HT-29 (cell line): ENCODE data around the gene PRMT7. TPM values are rescaled to one million over a fixed set of nuclear protein-coding genes. Genes with fewer than 3 reads are reported as not detected.
"Not testable (repeated sequence)": the region's sequence is repeated elsewhere in the genome, so short reads cannot be mapped to it uniquely, and the experiment has no call there.

Source experiments
- DNase-seq: peaks from one replicate; pipeline ENCODE4 v3.0.0-alpha.2; 2015; ENCODE audit warnings: low spot score
- total RNA-seq: library from RNA; depleted of rRNA; stranded (reverse); fragments of >200 nt; shearing (Covaris generic); gene quantifications from 2 replicates; pipeline ENCODE4 v1.2.3, GENCODE V29; 2014

Gene PRMT7
- total RNA-seq, 1 experiment from 2014 or later: 50.6 TPM

DNA sequence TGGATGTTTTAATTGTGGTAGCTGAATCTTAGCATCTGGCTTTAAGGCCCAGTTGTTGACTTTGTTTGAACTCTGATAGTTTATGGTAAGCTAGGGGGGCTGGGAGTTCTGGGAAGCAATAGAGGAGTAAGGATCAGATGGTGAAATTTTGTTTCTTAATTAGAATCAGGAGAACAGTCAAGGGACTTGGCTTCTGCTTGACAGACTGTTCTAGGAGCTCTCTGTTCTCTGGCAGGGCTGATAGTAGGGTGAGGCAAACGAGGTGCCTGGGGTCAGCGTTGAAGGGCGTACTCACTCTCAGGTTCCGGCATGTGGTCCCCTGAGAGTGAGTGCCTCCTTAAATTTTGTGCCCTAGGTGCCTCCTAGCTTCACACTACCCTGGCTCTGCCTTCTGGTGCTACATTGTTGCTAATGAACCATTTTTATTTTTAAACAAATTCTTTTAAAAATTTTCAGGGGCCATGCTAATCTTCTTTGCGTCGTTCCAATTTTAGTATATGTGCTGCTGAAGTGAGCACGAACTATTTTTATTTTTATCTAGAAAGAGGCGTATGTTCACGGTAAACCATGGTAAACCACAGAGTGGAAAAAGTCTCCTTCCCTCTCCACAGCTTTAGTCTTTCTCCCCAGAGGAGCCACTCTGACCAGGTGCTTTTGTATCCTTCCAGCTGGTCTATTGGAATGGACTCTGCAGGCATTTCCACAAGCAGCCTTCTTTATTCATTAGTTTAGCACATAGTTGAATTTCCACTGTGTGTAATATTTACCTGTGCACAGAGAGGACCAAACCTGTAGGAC lies 26.8 kb upstream of the PRMT7 start:
- no peak for DNase-seq

DNA sequence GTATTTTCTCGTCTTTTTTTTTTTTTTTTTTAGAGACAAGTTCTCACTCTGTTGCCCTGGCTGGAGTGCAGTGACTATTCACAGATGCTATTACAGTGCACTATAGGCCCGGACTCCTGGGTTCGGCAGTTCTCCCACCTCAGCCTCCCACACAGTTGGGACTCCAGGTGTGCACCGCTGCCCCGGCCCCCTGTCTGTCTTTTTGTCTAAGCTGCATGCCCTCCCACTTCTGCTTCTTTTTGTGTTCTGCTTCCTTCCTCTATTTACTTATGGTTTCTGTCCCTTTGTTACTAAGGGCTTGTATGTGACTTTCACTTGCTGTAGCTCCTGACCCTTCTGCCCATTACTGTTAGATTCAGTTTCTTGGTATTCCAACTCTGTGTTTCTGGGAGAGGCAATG lies 26.0 kb upstream of the PRMT7 start:
- DNase-seq: no peak

DNA sequence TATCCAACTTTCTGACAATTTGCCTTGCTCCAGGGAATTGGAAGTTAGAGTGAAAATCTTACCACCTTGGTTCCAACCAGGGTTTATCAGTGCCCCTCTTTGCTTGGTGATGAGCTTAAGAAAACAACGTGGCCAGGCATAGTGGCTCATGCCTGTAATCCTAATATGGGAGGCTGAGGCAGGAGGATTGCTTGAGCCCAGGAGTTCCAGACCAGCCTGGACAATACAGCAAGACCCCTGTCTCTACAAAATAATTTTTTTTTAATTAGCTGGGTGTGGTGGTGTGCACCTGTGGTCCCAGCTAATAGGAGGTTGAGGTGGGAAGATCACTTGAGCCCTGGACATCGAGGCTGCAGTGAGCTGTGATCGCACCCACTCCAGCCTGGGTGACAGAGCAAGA lies 25.1 kb upstream of the PRMT7 start:
- no peak for DNase-seq

DNA sequence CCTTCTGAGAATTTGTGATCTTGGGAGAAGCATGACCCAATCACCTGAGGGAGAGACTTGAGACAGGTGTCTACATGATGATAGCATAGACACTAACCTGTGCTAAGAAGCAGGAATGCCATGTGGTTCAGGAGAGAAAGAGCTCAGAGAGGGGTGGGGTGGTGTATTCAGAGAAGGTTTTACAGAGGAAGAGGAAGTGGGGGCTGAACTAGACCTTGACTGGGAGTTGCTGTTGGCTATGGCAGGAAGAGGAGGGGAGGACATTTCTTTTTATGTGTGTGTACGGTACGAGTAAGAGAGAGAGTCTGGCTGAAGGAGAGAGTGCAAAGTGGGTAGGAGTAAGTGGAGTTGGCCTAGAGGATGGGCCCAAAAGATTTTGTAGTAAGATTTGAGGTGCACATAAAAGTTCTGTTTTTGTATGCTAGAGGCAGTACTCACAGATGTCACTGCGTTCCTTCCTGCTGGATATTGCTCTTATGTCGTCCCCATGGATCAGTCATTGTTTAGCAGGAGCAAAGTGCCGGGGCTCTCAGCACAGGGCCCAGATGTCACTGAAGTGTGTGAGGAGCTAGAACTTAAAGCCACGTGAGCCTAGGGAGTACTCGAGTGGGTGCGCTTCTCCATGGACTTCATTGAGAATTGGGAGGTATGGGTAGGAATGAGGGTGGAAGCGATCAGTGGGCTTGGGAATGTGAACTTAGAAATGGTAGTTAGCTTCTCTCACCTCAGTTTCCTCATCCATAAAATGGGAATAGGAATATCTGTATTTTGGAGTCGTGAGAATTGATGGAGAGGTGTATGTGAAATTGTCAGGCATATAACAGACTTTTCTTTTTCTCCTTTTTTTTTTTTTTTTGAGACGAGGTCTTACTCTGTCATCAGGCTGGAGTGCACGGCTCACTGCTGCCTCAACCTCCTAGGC lies 24.4 kb upstream of the PRMT7 start:
- no peak for DNase-seq

DNA sequence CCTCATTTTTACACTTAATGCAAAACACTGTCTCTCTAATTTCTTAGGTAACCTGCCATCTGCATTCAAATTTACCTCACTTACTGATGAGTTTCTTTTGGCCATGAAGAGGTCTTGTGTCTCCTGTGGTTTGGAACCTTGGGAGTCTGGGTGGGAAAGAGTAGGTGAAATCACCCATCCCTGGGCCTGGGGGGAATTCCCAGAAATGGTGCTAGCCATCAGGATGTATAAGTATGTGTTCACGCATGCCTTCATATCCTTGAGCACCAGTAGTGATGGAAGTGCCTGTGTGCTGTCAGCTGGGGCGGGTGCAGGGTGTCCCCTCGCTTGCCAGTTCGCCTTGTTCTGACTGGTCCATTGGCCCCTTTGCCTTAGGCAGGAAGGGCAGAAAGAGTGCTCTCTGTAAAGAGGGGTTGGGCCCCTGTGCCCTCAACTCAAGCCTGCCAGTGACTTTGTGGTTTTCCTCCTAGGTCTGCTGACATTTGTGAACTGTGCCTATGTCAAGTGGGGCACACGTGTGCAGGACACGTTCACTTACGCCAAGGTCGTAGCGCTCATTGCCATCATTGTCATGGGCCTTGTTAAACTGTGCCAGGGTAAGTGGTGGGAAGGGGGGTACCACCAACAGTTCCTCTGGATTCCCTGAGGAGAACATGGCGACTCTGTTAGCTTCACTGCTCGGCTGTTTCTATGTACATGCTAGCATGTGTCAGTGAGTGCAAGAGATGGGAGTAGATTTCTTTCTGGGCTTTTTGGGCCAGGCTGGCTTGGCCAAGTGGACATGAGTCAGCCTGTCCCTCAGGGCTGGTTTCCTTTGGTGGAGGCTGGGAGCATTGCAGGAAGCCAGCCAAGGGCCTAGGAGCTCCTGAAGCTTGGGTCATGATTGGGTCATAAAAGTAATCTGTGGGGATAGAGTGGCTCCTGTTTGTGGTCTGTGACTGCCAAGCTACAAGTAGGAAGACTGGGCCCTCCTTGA lies 23.3 kb upstream of the PRMT7 start:
- no peak for DNase-seq

DNA sequence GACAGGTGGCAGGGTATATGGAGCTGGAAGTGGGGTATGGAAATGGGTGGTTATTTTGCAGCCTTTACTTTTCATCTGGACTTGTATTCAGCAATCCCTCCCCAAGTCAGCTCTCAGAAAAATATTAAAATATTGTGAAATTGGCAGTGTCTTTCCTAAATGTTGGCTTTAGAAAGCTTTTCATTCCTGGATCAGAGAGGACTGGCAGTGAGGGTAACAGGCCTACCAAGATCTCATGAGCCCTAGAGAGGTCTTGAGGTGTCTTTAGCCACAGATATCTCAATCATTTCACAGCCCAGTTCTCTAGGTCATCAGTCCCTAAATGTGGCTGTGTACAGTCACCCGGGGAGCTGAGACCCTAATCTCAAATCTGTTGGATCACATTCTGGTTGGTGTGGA lies 22.6 kb upstream of the PRMT7 start:
- DNase-seq: no peak

DNA sequence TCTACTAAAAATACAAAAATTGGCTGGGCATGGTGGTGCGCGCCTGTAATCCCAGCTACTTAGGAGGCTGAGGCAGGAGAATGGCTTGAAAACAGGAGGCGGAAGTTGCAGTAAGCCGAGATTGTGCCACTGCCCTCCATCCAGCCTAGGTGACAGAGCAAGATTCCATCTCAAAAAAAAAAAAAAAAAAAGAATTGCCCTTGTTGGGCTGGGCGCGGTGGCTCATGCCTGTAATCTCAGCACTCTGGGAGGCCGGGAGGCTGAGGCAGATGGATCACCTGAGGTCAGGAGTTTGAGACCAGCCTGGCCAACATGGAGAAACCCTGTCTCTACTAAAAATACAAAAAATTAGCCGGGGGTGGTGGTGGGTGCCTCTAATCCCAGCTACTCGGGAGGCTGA lies 22.0 kb upstream of the PRMT7 start:
- DNase-seq: not testable (repeated sequence)

DNA sequence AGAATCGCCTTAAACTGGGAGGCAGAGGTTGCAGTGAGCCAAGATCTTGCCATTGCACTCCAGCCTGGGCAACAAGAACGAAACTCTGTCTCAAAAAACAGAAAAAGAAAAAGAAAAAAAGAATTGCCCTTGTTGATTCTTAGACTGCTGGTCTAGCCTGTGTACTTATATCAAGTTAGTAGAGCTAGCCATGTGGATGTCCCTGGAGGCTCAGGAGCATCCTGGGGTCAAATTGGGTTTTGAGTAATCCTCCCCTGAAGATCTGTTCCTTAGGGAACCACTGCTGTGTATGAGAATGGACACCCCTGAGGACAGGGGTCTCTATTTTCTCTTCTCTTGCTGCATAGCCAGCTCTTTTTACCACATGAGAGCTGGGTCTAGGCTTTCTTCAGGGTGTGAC lies 21.6 kb upstream of the PRMT7 start:
- no peak for DNase-seq

DNA sequence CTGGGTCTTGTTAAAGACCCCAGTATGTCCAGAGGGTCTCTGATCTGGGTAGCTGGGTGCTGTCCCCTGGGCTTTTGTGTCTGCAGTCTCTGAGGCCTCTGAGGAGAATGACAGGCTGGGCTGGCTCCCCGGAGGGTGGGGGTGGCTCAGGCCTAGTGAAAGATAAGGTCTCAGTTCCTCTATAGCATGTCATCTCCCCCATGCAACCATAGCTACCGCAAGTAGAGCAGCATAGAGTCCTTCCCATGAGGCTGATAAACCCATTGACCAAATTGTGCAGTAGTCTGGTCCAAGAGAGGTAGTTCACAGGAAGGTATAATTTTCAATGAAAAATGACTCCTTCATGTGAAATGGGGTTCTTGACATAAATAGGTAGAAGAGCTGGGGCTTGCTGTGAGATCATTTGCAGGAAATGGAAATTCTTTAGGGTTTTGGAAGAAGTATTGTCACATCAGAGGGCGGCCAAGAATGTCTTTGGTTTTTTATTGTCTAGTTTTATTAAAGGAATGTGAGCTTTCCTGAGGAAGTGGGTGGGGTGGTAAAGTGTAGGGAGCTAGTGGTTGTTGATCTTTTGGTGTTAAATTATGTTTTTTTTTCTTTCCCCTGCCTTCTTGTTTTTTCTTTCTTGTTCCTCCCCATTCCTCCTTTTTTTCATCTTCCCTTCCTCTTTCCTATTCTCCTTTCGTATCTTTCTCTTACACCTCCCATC lies 21.0 kb upstream of the PRMT7 start:
- no peak for DNase-seq

DNA sequence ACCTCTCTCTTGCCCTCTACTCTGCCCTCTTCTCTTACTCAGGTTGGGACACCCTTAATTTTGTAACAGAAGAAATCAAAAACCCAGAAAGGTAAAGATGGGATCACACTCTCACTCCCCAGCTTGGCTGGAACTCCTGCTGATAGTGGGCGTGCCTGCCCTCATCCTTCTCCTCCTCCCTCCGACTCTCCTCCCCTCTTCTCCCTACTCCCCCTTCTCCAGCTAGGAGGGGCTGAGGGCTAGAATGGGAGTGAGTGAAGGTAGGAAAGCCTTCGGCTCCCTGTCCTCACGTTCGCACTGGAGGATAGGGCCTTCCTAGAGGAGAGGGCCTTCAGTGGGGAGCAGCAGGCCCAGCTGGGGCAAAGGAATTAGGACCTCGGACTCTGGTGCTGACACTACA lies 20.4 kb upstream of the PRMT7 start:
- DNase-seq: no peak

DNA sequence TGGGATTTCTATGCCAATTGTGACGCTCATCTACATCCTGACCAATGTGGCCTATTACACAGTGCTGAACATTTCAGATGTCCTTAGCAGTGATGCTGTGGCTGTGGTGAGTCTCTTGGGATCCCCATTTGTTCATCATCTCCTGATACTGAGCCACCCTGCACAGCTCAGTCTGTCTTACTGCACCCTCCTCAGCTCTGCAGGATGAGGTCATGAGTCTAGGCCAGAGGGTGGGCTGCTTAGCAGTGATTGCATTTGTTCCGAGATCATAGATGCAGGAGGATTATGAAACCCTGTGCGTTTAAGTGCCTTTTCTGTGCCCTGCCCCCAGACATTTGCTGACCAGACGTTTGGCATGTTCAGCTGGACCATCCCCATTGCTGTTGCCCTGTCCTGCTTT lies 19.6 kb upstream of the PRMT7 start:
- DNase-seq: no peak

DNA sequence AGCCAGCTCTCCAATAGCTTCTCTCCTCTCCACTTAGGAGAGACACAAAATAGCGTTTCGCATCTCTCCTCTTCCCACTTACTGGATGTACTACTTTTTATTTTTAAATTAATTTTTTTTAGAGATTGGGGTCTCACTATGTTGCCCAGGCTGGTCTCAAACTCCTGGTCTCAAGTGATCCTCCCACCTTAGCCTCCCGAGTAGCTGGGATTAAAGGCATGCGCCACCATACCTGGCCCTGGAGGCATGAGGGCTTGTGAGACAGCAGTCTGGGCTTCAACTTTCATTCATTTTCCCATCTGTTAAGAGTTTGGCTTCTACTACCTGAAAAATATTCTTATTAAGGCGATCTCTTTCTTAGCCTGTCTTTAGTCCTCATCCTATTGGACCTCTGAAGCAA lies 18.4 kb upstream of the PRMT7 start:
- no peak for DNase-seq

DNA sequence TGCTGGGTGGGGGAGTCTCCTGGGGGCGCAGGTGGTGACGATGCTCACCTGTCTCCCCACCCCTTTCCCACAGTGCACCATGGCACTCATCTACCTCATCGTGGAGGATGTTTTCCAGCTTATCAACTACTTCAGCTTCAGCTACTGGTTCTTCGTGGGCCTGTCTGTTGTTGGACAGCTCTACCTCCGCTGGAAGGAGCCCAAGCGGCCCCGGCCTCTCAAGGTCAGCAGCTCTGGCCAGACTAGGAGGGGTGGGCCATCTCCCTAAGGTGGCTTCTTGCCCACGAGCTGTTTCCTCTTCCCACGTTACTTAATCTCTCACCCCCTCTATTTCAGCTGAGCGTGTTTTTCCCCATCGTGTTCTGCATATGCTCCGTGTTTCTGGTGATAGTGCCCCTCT lies 14.5 kb upstream of the PRMT7 start:
- no peak for DNase-seq

DNA sequence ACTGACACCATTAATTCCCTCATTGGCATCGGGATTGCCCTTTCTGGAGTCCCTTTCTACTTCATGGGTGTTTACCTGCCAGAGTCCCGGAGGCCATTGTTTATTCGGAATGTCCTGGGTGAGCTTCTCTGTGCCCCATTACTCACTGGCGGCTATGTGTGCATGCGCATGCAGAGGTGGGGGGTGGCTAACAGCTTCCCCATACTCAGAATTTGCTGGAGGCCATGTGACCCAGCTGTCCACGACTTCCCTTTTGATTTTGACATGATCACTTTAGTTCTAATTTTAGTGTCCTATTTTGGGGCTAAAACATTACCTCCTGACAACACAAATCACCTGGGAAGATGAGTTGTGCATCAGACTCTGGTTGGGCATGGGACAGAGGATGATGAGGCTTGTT lies 14.1 kb upstream of the PRMT7 start:
- no peak for DNase-seq

DNA sequence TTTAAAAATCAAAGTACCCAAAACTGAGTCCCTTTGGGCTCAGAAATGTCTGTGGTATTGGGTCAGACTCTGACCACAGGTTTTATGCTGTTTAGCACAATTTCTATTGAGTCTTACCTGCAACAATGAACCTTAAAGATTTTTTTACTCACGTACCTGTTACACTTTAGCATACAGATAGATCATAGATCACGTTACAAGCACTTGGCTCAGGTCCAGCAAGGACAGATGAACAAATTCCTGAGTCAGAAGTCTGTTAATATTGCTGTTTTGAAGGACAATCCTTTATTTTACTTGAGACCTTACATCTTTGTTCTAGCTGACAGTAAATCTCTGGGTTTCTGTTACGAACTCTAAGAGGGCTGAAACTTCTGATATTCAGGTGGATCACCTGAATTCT lies 12.9 kb upstream of the PRMT7 start:
- DNase-seq: no peak

DNA sequence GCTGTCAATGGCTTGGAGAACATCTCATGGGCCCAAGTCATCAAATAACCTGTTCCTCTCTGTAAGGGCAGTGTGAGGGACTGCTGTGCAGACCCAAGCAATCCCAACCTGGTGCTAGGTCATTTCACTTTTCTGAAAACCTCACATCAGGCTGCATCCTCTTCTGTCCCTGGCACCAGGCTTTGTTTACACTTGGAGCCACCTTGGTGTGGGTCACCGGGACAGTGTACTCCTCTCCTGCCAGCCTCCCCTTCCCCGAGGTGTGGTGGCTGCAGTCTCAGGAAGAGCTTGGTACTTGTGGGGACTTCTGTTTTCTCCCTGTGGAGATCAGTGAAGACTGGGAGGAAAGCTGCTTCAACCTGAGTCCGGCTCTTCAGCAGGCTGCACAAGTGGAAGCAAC lies 12.5 kb upstream of the PRMT7 start:
- DNase-seq: no peak

DNA sequence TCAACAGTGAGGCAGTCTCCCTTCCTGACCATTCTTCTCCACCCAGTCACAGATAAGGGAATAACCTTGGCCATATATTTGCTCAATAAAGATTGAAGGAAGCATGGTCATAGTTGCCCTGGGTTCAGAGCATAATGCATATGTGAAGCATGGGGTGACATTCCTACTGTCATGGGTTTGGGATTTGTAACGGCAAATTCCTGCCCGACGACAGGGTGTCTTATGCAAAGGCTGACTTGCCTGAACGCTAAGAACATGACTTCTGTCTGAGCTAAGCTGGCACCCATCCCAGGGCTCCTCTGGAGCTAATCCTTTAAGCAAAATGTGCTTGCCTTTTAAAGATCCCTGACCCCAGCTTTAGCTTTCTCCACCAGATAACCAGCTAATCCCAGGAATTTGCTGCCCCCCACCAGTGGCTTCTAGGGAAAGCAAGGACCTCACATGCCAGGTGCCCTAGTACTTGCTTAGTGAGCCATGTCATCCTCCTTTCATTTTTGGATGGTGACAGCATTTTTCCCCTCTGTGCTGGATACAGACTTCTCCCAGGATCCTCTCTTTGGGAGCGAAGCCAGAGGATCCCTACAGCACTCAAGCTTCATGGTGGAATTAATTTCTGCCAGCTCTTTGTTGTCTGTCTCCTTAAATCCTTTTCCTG lies 11.8 kb upstream of the PRMT7 start:
- DNase-seq: no peak

DNA sequence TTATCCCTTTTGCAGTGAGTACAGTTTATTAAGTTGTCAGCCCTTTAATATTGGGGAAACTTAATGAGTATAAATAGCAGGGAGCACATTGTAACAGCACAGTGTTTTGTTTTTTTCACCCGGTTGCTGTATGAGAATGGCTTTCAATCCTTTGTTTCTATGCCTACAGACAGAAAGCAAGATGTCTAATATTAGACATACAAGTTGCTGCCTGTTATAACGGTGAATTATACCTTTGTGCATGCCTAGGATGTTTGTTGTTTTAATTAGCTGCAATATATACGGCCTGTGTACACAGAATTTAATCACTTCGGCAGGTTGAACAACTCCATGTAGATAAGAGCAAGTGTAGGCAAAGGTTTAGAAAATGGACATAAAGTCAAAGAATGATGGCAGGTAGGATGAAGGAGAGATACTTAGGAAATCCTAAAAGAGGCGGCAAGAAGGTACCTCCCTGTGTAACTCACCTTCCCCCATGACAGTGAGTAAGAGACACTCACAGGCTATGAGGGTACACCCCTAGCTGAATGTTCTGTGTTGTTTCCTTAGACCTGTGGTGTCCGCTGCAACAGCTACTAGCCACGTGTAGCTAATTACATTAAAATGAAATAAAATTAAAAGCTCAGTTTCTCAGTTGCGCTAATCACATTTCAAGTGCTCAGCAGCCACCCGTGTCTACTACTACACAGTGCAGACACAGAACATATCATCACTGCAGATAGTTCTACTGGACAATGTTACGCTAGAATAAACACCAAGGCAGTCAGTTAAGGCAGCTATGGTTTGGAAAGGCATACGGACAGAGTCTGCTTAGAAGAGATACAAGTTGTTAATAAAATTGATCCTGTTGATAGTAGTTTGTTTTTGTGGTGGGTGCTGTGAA lies 11.0 kb upstream of the PRMT7 start:
- no peak for DNase-seq

DNA sequence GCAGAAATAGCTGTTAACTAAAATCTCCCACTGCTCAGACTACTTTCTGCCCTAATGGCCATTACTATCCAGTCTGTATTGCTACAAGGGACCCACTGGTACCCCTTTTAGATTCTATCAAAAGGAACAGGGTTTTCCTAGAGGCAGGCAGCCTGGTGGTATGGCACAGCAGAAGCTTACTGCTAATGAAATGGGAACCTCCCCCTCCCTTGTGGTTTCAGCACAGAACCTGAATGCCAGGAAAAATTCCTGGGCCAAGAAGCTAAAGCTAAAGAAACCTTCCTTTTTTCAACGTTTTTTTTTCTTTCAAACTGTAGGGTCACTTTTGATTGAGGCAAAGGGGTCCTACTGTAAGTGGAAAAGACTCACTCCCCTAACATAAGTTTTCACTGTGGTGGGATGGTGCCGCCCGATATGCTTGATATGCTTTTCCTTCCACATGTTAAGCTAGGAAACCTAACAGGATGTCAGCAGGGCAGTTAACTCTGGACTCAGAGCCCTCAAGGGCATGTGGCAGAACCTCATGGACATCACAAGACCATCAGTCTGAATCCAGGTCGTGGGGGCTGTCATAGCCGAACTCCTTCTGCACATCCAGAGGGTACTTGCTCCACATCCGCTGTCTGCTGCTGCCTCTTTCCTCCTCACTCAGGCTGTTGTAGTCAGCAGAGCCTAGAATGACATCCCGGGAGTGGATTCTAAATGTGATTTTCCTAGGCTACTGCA lies 9.9 kb upstream of the PRMT7 start:
- no peak for DNase-seq
